Astrocyte of the spinal cord (primary cell): Measurements from ENCODE around the gene LTA.
"Not testable (repeated sequence)": the region's sequence is repeated elsewhere in the genome, so short reads cannot be mapped to it uniquely, and the experiment has no call there.

Experiments
- DNase-seq: peaks from one replicate; pipeline ENCODE4 v3.0.0; 2011; ENCODE audit warnings: low read depth, low spot score
- H3K4me3 ChIP-seq: 2 replicates; pipeline ENCODE4 v1.5.1; 2011; ENCODE audit warnings: low read depth, mild to moderate bottlenecking, low read length, moderate library complexity
- in situ Hi-C: cut with HindIII; loops from 2 replicates; pipeline ENCODE4 v1.10.0; 2017; ENCODE audit warnings: low sequenced_read_pairs
- TF ChIP-seq, protein P1 (sequence below): IDR thresholded peaks from 2 replicates; pipeline ENCODE4 v1.5.1; 2012; ENCODE audit warnings: low read depth, mild to moderate bottlenecking, low read length, inconsistent platforms

The LTA gene

DNA sequence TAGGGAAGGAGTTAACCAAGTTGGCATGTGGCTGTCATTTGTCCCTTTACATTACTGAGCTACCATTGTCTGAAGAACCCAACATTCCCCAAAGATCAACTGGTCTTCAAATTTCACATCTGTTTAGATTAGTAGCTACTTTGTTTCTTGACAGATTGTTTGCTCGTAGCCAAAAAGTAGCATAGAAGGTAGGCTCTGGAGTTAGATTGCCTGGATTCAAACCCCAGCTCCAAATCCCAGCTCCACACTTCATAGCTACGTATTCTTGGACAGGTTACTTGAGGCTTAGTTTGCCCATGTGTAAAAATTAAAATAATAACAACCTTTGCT lies 23.6 kb upstream of the LTA start:
- DNase-seq = no peak
- H3K4me3 ChIP-seq = no peak overlapping the region
- TF ChIP-seq, protein P1, sequence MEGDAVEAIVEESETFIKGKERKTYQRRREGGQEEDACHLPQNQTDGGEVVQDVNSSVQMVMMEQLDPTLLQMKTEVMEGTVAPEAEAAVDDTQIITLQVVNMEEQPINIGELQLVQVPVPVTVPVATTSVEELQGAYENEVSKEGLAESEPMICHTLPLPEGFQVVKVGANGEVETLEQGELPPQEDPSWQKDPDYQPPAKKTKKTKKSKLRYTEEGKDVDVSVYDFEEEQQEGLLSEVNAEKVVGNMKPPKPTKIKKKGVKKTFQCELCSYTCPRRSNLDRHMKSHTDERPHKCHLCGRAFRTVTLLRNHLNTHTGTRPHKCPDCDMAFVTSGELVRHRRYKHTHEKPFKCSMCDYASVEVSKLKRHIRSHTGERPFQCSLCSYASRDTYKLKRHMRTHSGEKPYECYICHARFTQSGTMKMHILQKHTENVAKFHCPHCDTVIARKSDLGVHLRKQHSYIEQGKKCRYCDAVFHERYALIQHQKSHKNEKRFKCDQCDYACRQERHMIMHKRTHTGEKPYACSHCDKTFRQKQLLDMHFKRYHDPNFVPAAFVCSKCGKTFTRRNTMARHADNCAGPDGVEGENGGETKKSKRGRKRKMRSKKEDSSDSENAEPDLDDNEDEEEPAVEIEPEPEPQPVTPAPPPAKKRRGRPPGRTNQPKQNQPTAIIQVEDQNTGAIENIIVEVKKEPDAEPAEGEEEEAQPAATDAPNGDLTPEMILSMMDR = no peak
- in situ Hi-C loops = no loop called here

DNA sequence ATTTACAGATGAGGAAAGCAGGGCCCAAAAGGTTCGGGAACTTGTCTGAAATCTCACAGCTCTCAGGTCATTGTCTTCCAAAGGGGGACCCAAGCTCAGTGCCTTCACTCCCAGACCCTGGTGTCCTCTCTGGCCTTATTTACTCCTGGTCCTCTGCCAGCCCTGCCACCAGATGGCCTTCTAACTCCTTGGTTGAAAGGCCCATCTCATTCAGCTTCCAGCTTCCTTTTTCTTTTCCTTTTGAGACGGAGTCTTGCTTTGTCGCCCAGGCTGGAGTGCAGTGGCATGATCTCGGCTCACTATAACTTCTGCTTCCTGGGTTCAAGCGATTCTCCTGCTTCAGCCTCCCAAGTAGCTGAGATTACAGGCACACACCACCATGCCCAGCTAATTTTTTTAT lies 20.7 kb upstream of the LTA start:
- TF ChIP-seq, protein P1 = peak; percentile 43
- in situ Hi-C loops, H3K4me3 ChIP-seq: not testable (repeated sequence)
- DNase-seq = peak; percentile 46

DNA sequence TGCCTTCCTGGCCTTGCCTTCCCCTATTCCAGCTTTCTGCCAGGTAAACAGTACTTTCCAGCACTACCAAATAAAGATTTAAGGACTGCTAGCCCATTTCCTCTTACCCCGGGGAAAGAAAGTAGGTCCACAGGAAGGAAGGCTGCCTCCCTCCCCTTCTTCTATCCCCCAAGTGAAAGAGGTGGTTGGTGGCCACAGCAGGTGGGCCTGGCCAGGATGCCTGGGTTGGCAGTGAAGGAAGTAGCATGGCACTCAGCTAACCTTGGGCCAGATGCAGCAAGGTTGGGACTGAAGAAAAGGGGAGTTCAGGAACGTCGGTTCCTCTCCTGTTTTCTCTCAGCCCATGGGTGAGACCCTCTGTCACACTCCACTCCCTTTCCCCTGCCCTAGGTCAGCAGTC lies 15.8 kb upstream of the LTA start:
- no peak overlapping the region for H3K4me3 ChIP-seq
- TF ChIP-seq, protein P1 = no peak
- in situ Hi-C loops = no loop called here
- DNase-seq = no peak

DNA sequence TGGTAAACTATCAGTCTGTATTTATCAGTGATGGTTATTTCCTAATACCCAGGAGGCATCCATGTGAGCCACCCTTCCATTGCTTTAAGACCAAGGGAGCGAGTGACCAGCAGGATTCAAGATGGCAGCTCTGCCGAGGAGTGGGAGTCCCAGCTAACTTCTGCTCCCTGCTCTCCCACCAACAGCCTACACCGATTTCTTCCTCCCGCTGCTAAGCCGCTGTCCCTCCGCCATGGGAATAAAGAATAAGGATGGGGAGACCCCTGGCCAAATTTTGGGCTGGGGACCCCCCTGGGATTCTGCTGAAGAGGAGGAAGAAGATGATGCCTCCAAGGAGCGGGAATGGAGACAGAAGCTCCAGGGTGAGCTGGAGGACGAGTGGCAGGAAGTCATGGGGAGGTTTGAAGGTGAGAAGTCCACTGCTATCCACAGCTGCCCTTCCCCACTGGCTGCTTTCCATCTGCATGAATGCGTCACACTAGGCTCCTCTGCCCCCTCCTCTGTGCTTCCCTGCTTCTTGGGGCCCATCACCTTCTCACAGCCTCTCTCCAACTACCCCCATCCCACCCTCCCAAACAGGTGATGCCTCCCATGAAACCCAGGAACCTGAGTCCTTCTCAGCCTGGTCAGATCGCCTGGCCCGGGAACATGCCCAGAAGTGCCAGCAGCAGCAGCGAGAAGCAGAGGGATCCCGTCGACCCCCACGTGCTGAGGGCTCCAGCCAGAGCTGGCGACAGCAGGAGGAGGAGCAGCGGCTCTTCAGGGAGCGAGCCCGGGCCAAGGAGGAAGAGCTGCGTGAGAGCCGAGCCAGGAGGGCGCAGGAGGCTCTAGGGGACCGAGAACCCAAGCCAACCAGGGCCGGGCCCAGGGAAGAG lies 14.4 kb upstream of the LTA start:
- TF ChIP-seq, protein P1 = no peak
- DNase-seq = no peak
- no peak overlapping the region for H3K4me3 ChIP-seq
- in situ Hi-C loops = no loop called here

DNA sequence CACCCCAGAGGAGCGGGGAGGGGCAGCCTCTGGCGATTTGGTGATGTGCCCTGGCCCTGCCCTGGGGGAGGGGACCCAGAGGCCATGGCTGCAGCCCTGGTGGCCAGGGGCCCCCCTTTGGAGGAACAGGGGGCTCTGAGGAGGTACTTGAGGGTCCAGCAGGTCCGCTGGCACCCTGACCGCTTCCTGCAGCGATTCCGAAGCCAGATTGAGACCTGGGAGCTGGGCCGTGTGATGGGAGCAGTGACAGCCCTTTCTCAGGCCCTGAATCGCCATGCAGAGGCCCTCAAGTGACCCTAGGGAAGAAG lies 13.8 kb upstream of the LTA start:
- TF ChIP-seq, protein P1 = no peak
- no peak overlapping the region for H3K4me3 ChIP-seq
- in situ Hi-C loops = no loop called here
- DNase-seq = no peak

DNA sequence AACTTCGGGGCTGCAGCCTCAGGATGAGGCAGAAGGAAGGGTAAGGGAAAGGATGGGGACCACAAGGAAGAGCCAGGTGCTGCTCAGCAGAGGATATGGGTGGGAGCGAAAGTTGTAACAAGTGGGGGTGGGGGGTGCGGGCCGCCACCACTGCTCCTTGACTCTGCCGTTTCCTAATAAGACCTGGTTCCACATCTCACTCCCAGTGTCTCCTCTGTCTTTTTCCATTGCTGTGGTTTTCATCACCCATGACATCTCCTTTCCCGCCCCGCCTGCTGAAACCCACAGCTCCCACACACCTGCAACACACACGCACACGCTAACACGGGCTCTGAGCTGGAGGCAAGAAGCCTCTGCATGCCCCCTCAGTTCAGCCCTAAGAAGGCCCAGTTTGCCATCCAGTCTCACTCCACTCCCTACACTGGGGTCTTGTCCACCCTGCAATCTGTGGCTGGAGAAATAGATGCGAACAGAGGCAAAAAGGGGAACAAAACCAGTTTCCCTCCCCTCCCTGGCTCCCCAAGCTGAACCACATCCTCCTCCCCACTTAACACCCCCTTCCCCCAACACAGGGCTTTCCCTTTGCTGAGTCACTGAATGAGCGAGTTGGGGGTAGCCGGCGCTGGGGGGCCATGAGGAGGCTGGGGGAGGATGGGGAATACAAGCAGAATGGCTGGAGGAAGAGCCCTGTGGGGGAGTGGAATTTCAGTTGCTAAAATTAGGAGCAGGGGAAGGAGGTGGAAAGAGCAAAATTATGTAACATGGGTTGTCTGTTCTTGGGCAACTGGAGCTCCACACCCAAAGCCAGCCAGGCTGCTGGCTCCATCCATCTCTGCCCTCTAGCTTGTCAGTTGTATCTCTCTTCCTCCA lies 13.2 kb upstream of the LTA start:
- in situ Hi-C loops = no loop called here
- TF ChIP-seq, protein P1 = no peak
- no peak for DNase-seq
- H3K4me3 ChIP-seq = no peak overlapping the region
